ENCODE measurements around the gene ACAD10.

GRCh38 chr12:111728795-111729194, 42.9 kb downstream of the ACAD10 start:
- no peak for TF ChIP-seq CTCF (conservative IDR thresholded peaks at IDR 0.05; ENCODE audit: low read length)
- TF ChIP-seq EZH2phosphoT487 (IDR thresholded peaks at IDR 0.05; ENCODE audit: borderline replicate concordance, low read depth, low read length): no peak
